HG03457 (cell line): ENCODE measurements around the gene RAB24.

Experiments
- ATAC-seq: cut with Tn5 transposase; IDR thresholded peaks from one replicate; pipeline ENCODE4 v1.9.1; 2021; ENCODE audit warnings: moderate number of reproducible peaks; ENCODE audit not compliant: unreplicated experiment

Gene RAB24

GRCh38 chr5:177333420-177334154 is 30.1 kb upstream of the RAB24 start:
- ATAC-seq: no peak

GRCh38 chr5:177332896-177333260 is 29.4 kb upstream of the RAB24 start:
- ATAC-seq: no peak

GRCh38 chr5:177332031-177332895 is 28.7 kb upstream of the RAB24 start:
- ATAC-seq: no peak

GRCh38 chr5:177330991-177331842 is 27.7 kb upstream of the RAB24 start:
- no peak for ATAC-seq

- no peak for ATAC-seq
Observed at GRCh38 chr5:177329883-177330282, 26.4 kb upstream of the RAB24 start.

GRCh38 chr5:177328545-177329231 is 25.2 kb upstream of the RAB24 start:
- ATAC-seq: no peak

GRCh38 chr5:177327539-177328522 is 24.3 kb upstream of the RAB24 start:
- no peak for ATAC-seq

GRCh38 chr5:177325868-177326381 is 22.4 kb upstream of the RAB24 start:
- no peak for ATAC-seq

- ATAC-seq: no peak
Observed at GRCh38 chr5:177320879-177321278, 17.4 kb upstream of the RAB24 start.

GRCh38 chr5:177319913-177320588 is 16.5 kb upstream of the RAB24 start:
- ATAC-seq: no peak

GRCh38 chr5:177317959-177318377 is 14.4 kb upstream of the RAB24 start:
- ATAC-seq: no peak

GRCh38 chr5:177316005-177316404 is 12.5 kb upstream of the RAB24 start:
- no peak for ATAC-seq

- no peak for ATAC-seq
Observed at GRCh38 chr5:177315411-177315810, 11.9 kb upstream of the RAB24 start.

- no peak for ATAC-seq
Observed at GRCh38 chr5:177314376-177315342, 11.1 kb upstream of the RAB24 start.

- ATAC-seq: no peak
Observed at GRCh38 chr5:177313561-177314259, 10.2 kb upstream of the RAB24 start.

GRCh38 chr5:177312649-177313181 is 9.2 kb upstream of the RAB24 start:
- no peak for ATAC-seq
